GM10847 (cell line): Measurements from ENCODE around the gene RUFY3.

ENCODE experiments used
- POLR2A ChIP-seq: IDR thresholded peaks from 2 replicates; pipeline ENCODE4 v1.6.1; 2011; ENCODE audit not compliant: insufficient read length; ENCODE audit errors: extremely low read depth

The RUFY3 gene

DNA sequence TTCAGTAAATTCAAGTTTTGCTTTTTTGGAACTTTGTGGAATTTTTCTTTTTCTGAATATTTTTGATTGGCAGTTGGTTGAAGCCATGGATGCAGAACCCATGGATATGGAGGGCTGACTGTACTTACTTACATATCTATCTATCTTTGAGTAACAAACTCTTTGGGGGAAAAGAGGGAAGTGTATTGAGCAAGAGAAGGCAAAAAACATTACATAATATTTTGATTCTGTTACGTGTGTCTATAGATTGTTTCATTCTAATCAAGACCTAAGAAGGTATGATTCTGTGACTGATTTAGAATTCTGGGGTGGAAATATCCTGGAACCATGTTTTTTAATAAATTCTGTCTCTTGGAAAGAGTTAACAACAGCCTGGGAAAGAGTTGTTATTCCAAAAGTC is 86.4 kb downstream of the RUFY3 start:
- no peak for TF ChIP-seq POLR2A

DNA sequence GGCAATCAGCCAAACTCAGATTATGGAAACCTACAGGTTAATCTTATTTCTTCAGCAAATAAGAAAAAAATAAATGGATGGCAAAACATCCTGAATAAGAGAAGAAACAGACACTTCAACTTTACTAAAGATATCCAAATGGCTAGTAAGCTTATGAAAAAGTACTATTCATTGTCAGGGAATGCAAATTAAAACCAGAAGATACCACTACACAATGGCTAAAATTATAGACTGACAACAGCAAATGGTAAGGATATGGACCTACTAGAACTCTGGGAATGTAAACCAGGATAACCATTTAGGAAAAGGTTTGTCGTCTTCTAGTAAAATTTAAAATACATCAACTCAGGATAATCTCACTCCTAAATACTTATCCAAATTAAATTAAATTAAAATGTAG is 93.6 kb downstream of the RUFY3 start:
- TF ChIP-seq POLR2A = no peak

DNA sequence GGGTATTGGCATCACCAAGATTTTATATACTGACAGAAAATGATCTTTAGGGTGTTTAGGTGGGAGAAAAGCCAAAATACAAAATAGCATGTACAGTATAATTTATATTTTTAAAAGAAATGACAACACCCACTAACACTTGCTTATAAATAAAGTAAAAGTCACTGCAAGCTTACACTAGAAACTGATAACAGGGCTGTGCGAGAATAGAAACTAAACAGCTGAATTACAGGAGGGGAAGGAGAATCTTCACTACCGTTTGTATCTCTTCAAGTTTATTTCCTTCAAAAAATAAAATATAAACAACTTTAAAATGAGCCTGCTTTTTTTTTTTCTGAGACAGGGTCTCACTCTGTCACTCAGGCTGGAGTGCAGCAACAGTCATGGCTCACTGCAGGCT is 95.1 kb downstream of the RUFY3 start:
- TF ChIP-seq POLR2A = no peak

DNA sequence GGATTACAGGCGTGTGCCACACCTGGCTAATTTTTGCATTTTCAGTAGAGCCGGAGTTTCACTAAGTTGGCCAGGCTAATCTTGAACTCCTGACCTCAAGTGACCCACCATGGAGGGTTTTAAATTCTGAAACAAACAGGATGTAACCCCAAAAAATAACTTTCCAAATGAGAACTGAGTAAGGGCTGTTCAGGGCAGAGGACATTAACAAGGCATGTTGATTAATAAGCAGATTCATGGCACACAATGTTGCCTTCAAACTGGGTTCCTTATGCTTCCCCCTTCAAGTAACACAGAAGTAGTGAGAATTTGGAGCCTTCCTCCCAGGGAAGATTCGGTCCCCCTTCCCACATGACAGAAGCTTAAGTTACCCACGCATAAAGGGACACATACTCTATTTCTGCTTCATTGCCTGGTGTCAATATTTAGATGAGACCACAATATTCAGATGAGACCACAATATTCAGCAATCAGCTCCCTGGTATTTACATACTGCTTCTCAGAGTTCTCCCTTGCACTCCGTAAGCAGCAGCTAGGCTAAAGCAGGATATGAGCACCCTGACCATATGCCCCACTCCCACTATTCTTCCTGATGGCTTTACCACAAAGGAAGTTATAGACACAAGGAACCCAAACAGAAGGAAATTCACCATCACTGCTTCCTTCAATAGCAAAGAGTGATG is 96.5 kb downstream of the RUFY3 start:
- TF ChIP-seq POLR2A = no peak

DNA sequence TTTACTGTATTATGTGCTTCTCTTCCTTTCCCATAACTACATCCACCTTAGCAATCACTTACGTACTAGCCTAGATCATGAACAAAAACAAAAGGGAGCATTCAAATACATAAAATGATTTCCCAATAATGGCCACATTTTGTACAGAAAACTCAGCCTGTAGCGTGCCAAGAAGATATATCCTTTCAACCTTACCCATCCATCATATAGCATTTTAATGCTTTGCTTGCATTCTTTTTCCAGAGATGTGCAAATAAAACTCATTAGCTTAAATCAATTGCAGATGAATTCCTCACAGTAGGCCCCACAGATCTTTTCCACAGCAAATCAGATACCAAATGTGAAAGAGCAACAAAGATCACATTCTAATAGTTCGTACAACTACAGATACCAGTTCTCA is 97.2 kb downstream of the RUFY3 start:
- no peak for TF ChIP-seq POLR2A

DNA sequence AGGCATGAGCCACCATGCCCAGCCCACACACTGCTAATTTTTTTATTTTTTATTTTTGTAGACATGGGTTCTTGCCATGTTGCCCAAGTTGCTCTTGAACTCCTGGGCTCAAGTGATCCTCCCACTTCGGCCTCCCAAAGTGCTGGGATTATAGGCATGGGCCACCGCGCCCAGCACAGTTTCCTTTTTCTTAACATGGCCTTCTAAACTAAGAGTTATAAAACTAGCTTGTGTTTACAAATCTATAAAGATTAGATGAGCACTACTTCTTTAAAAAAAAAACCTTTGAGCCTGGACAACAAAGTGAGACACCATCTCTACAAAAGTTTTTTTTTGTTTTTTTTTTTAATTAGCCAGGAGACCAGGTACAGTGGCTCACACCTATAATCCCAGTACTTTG is 107.3 kb downstream of the RUFY3 start:
- TF ChIP-seq POLR2A = no peak

DNA sequence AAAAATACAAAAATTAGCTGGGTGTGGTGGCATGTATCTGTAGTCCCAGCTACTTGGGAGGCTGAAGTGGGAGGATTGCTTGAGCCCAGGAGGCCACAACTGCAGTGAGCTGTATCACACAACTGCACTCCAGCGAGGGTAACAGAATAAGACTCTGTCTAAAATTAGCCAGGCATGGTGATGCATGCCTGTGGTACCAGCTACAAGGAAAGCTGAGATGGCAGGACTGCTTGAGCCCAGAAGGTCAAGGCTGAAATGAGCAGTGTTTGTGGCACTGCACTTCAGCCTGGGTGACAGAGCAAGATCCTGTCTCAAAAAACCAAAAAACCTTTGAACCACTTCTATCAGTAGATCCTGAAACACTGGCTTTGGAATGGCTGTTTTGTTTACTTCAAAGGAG is 107.7 kb downstream of the RUFY3 start:
- no peak for TF ChIP-seq POLR2A

DNA sequence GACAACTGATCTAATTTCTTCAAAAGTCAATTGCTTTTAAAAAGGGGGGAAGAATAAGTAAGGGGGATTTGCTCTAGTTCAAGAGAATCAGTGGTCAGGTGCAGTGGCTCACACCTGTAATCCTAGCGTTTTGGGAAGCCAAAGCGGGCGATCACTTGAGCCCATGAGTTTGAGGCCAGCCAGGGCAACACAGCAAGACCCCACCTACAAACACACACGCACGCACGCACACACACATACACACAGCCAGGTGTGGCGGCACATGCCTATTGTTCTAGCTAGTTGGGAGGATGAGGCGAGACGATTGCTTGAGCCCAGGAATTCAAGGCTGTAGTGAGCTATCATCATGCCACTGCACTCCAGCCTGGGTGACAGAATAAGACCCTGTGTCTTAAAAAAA is 108.3 kb downstream of the RUFY3 start:
- TF ChIP-seq POLR2A = no peak

DNA sequence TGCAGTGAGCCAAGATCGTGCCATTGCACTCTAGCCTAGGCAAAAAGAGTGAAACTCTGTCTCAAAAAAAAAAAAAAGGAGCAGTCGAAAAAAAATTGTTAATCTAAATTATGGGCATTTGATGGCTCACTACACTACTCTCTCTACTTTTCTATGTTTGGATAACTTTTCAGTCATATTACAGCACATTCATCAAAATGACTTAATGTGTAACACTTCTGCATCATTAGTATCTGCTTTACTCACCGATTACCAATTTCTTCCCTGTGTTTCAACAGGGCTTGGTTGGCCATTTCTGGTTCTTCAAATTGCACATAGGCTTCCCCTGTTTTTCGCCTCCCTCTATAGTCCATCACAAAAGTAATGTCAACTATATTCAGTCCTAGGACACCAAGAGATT is 109.5 kb downstream of the RUFY3 start:
- TF ChIP-seq POLR2A = no peak

DNA sequence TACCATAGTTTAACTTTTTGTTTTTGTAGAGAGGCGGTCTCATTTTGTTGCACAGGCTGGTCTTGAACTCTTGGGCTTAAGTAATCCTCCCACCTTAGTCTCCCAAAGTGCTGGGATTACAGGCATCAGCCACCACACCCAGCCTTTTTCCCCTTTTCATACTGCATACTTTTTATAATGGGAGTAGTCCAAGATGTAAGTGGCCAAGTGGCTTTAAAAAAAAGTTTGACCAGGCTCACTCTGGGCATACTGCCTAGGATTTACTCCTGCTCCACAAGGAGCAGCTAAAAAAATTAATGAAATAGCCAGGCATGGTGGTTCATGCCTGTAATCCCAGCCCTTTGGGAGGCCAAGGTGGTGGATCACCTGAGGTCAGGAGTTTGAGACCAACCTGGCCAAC is 111.9 kb downstream of the RUFY3 start:
- TF ChIP-seq POLR2A = no peak

DNA sequence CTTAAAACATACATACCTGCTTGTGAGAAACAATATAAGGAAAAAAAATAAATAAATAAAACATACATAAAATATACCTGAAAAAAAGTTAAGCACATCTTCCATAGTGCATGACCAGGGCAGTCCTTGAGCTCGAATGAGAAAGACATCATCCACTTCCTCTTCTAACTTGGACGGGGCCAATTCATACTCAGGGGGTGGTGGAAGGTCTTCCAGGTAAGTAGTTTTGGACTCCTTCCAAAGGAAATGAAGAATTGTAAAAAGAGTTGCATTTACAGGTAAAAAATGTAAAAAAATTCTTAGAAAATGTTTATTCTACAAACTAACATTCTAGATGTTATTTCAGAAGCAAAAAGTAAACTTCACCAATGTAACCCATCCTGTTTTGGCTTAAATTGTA is 114.3 kb downstream of the RUFY3 start:
- TF ChIP-seq POLR2A = no peak

DNA sequence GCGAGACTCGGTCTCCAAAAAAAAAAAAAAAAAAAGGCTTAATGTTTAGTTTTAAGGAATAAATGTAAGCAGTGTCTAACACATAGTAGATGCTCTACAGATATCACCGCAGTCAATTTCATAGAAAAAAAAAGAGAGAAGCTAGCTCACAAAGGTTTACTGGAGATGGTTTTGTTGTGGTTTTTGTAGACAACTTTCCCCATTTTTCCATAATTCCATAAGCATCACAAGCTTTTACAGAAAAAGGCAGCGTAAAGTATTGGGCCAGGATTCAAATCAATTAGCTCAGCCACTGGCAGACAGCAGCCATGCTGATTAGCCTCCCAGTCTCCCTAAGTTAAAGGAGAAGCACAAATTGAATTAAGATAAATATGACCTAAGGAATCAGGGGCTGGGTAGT is 116.4 kb downstream of the RUFY3 start:
- TF ChIP-seq POLR2A = no peak

DNA sequence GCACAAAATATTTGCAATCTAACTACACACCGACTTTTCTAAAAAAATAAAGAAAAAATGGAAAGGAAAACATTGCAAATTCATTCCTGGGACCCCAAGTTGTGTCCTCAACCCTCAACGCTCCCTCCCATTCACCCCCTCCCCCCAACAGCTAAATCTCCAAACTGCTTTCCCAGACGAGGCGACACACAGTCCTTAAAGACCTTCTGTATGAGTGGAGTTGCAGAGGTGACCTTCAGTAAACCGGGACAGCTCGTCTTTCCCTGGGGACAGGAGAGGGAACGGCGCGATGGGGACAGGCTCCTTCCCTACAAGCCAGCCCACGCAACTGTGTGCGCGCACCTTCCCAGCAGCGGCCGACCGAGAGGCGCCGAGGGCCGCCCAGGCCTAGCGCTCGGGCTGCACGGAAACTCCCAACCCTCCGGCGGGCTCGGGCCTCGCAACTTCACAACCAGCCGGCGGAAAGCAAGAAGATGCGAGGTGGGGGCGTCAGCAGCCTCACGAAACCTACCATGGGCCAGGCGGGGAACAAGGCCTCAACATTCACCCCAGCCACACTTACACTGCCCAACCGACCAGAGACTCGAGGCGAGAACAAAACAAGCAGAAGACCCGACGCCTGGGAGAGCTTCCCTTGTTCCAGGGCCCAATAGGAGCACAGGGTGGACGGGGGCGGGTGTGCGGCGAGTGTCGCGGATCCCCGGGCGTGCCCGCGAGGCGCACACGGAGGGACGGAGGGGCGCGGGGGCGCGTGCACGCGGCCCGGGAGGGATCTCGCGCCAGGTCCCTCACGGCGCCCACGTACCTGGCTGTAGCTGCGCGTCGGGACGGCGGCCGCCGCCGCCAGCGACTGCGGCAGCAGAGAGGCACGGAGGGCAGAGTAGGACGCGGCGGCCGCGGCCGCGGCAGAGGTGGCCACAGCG is 117.2 kb downstream of the RUFY3 start:
- no peak for TF ChIP-seq POLR2A

DNA sequence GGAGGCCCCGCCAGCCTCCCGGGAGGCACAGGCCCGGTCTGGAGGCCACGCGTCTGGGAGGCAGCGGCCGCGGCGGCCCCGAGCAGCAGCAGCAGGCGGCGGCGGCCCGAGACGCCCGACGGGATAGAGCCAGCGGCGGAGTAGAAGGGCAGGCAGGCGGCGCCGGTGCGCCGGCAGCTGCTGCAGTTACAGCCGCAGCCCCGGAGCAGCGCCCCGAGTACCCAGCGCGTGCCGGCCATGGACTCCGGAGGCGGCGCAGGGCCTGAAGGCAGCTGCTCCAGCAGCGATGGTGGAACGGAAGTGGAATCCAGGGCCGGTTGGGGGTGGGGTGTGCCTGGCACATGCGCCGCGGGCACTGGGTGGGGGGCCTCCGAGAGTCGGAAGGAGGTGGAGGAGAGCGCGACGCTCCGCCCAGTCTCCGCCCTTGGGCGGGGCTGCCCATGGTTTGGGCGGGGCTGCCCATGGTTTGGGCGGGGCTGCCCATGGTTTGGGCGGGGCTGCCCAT is 117.9 kb downstream of the RUFY3 start, which contains the start of gene GRSF1:
TSS of gene GRSF1 (minus strand) at position 302 of the 505 bp plus-strand sequence. CDS start at position 239, 63 bp downstream.
- TF ChIP-seq POLR2A = peak; percentile 67

DNA sequence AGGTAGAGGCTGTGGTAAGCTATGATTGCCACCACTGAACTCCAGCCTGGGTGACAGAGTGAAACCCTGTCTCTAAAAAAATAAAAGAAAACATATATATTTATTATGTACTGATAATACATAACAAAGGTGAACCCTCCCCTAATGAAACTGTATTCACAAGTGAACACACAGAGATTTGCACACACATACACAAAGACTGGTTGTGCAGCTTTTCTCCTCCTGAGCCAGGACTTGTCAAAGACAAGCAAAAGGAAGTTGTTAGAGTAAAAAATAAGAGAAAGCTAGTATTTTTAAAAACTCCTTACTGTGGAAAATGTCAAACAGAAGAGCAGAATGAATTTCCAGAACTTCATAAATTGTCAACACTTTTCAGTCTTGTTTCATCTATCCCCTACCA is 119.4 kb downstream of the RUFY3 start:
- TF ChIP-seq POLR2A = no peak

DNA sequence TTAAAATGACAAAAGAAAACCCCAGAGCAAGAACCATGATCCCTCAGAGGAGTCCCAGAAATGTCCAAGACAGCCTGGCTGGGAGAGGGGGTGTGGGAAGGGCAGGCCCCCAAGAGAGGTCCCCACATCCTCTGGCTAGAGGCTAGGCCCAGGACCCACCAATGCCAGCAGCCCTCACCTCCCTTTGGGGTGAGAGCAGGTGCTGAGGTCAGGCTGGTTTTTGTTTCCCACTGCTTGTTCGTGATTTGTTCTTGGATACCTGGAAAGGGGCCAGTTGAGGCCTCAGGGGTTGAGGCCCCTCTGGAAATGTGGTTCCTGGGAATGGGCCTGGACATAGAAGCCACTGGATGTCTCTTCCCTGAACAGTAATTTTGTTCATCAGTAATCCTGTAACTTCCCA is 120.2 kb downstream of the RUFY3 start:
- no peak for TF ChIP-seq POLR2A
